GM18511 (cell line): ENCODE measurements around the gene PPFIBP1.
"Not testable (repeated sequence)": the region's sequence is repeated elsewhere in the genome, so short reads cannot be mapped to it uniquely, and the experiment has no call there.

Experiments used
- ATAC-seq: cut with Tn5 transposase; IDR thresholded peaks from one replicate; pipeline ENCODE4 v1.9.1; 2021; ENCODE audit warnings: mild to moderate bottlenecking, moderate library complexity; ENCODE audit not compliant: unreplicated experiment

PPFIBP1 gene

GRCh38 chr12:27650011-27650410 lies 126.0 kb downstream of the PPFIBP1 start:
- no peak for ATAC-seq

GRCh38 chr12:27651201-27651600 lies 127.2 kb downstream of the PPFIBP1 start:
- ATAC-seq = no peak

- no peak for ATAC-seq
Measured at GRCh38 chr12:27652174-27652763, 128.3 kb downstream of the PPFIBP1 start.

- ATAC-seq = no peak
Measured at GRCh38 chr12:27653661-27654060, 129.7 kb downstream of the PPFIBP1 start.

- ATAC-seq = not testable (repeated sequence)
Measured at GRCh38 chr12:27655476-27655875, 131.5 kb downstream of the PPFIBP1 start.

- no peak for ATAC-seq
Measured at GRCh38 chr12:27657296-27657695, 133.3 kb downstream of the PPFIBP1 start.

GRCh38 chr12:27665704-27666103 lies 141.7 kb downstream of the PPFIBP1 start:
- ATAC-seq = no peak

- no peak for ATAC-seq
Measured at GRCh38 chr12:27666510-27666909, 142.5 kb downstream of the PPFIBP1 start.

- no peak for ATAC-seq
Measured at GRCh38 chr12:27667540-27667939, 143.5 kb downstream of the PPFIBP1 start.

- no peak for ATAC-seq
Measured at GRCh38 chr12:27672051-27672450, 148.0 kb downstream of the PPFIBP1 start.

GRCh38 chr12:27672643-27673042 lies 148.6 kb downstream of the PPFIBP1 start:
- no peak for ATAC-seq

- no peak for ATAC-seq
Measured at GRCh38 chr12:27673101-27673718, 149.2 kb downstream of the PPFIBP1 start.

GRCh38 chr12:27674989-27675388 lies 151.0 kb downstream of the PPFIBP1 start:
- no peak for ATAC-seq

- ATAC-seq = no peak
Measured at GRCh38 chr12:27680619-27681018, 156.6 kb downstream of the PPFIBP1 start.

GRCh38 chr12:27682534-27682933 lies 158.5 kb downstream of the PPFIBP1 start:
- no peak for ATAC-seq

GRCh38 chr12:27685274-27685673 lies 161.3 kb downstream of the PPFIBP1 start:
- no peak for ATAC-seq

- no peak for ATAC-seq
Measured at GRCh38 chr12:27686147-27686546, 162.1 kb downstream of the PPFIBP1 start.

GRCh38 chr12:27688671-27689070 lies 164.7 kb downstream of the PPFIBP1 start:
- no peak for ATAC-seq

- no peak for ATAC-seq
Measured at GRCh38 chr12:27689558-27690180, 165.7 kb downstream of the PPFIBP1 start.

GRCh38 chr12:27693403-27693802 lies 169.4 kb downstream of the PPFIBP1 start:
- ATAC-seq = no peak

- no peak for ATAC-seq
Measured at GRCh38 chr12:27695556-27696292, 171.7 kb downstream of the PPFIBP1 start.

- ATAC-seq = no peak
Measured at GRCh38 chr12:27696293-27696652, 172.3 kb downstream of the PPFIBP1 start, which contains the start of gene REP15. Gene REP15, plus strand, starts transcription at chr12:27696447. Its CDS starts 116 bp downstream, at chr12:27696563.
